HT1080 (cell line): Measurements from ENCODE around the gene PGBD1. TPM values are rescaled to one million over a fixed set of nuclear protein-coding genes. Genes with fewer than 3 reads are reported as not detected.

Experiments
- DNase-seq: peaks from one replicate; pipeline ENCODE4 v3.0.0-alpha.2; 2015; ENCODE audit warnings: low read depth
- polyA plus RNA-seq, 2 experiments: library from polyadenylated mRNA; depleted of rRNA; stranded (reverse); fragments of >200 nt; gene quantifications; 2 replicates each; pipeline ENCODE4 v1.2.3, GENCODE V29; 2015
- total RNA-seq: library from RNA; depleted of rRNA; stranded (reverse); fragments of >200 nt; shearing (Covaris generic); gene quantifications from 2 replicates; pipeline ENCODE4 v1.2.3, GENCODE V29; 2014; rRNA removed

Gene PGBD1, protein sequence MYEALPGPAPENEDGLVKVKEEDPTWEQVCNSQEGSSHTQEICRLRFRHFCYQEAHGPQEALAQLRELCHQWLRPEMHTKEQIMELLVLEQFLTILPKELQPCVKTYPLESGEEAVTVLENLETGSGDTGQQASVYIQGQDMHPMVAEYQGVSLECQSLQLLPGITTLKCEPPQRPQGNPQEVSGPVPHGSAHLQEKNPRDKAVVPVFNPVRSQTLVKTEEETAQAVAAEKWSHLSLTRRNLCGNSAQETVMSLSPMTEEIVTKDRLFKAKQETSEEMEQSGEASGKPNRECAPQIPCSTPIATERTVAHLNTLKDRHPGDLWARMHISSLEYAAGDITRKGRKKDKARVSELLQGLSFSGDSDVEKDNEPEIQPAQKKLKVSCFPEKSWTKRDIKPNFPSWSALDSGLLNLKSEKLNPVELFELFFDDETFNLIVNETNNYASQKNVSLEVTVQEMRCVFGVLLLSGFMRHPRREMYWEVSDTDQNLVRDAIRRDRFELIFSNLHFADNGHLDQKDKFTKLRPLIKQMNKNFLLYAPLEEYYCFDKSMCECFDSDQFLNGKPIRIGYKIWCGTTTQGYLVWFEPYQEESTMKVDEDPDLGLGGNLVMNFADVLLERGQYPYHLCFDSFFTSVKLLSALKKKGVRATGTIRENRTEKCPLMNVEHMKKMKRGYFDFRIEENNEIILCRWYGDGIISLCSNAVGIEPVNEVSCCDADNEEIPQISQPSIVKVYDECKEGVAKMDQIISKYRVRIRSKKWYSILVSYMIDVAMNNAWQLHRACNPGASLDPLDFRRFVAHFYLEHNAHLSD
- 6.1 and 6.2 TPM in 2 replicates for total RNA-seq
- 2.5 and 3.3 TPM in 2 replicates for polyA plus RNA-seq (2015; cell fraction: cytosol; rRNA removed)
- 3.8 and 4.5 TPM in 2 replicates for polyA plus RNA-seq (2015; cell fraction: nucleus; rRNA removed)

DNA sequence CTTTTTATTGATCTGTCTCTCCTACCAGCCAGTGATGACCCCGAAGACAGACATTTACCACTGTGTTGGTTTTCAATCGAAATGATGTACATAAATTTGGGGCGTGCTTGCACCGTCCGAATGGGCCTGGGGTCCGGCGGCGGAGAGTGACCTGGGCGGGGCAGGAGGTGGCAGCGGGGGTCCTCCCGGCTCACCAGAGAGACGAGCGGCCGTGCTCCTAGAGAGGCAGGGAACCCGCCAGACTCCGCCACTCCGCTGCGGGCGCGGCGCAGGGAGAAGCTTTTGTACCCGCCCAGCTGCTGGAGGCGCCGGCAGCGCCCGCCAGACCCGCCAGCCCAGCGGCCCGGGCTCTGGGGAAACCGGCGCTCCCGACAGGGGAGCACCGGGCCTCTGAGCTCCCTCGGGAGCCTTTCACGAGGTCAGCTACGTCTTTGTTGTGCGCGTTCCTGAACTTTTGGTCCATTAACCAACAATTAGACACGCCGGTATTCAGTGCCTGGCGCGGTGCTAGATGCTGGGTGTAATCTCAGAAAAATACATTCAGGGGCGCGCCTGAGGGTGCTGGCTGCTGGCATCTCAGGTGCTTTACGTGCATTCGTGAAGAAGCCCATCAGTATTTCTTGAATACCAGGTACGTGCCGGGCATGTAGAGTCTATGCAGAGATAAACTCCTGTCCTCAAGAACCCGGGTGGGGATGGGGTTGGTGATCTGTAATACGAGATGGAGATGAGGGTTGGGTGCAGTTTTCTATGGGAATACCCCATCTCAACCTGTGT, at the start of gene PGBD1:
TSS of gene PGBD1 (plus strand) at position 285 of the 777 bp plus-strand sequence. CDS start 2,242 bp downstream, outside the sequence.
- peak; percentile 74 for DNase-seq

DNA sequence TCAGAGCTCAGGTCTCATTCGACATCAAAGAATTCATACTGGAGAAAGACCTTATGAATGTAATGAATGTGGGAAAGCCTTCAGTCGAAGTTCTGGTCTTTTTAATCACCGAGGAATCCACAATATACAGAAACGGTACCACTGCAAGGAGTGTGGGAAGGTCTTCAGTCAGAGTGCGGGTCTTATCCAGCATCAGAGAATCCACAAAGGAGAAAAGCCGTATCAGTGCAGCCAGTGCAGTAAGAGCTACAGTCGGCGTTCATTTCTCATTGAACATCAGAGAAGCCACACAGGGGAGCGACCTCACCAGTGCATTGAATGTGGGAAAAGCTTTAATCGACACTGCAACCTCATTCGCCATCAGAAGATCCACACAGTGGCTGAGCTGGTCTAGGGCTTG, 48.6 kb upstream of the PGBD1 start:
- no peak for DNase-seq

GRCh38 chr6:28235912-28236452, 45.4 kb upstream of the PGBD1 start:
- no peak for DNase-seq

GRCh38 chr6:28239636-28240035, 41.7 kb upstream of the PGBD1 start:
- no peak for DNase-seq

- no peak for DNase-seq
Measured at GRCh38 chr6:28240471-28240870, 40.9 kb upstream of the PGBD1 start.

DNA sequence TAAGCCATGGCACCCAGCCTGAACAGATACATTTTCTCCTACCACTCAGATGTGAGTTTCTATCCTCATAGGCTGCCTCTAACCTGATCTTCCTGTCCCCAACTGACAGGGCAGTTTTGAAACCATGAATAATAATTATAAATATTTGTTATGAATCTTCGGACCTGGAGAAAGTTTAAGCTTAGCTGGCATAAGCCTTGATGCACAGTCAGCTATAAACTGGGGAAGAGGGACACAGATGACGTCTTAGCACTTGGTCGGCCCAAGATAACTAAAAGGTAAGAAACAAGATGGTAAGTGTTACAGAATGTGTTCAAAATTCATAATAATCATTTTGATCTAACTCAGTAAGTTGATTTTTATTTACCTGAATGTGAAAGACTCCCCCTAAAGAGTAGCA, 37.4 kb upstream of the PGBD1 start:
- DNase-seq: no peak

- DNase-seq: no peak
Measured at GRCh38 chr6:28245206-28245941, 36.0 kb upstream of the PGBD1 start.

GRCh38 chr6:28248916-28249315, 32.5 kb upstream of the PGBD1 start:
- DNase-seq: no peak

- DNase-seq: no peak
Measured at GRCh38 chr6:28250747-28251146, 30.6 kb upstream of the PGBD1 start.

DNA sequence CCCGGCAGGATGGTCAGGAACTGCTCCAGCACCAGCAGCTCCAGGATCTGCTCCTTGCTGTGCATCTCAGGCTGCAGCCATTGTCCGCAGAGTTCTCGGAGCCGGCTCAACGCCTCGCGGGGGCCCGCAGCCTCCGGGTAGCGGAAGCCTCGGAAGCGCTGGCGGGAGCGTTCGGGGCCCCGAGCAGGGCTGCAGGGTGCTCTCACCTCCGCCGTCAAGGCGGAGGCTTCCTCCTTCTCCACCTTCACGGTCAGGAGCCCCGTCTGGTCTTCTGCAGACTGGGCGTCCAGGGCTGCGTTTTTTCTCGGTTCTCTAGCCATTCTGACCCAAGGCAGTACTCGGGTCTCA, 29.7 kb upstream of the PGBD1 start:
- no peak for DNase-seq

DNA sequence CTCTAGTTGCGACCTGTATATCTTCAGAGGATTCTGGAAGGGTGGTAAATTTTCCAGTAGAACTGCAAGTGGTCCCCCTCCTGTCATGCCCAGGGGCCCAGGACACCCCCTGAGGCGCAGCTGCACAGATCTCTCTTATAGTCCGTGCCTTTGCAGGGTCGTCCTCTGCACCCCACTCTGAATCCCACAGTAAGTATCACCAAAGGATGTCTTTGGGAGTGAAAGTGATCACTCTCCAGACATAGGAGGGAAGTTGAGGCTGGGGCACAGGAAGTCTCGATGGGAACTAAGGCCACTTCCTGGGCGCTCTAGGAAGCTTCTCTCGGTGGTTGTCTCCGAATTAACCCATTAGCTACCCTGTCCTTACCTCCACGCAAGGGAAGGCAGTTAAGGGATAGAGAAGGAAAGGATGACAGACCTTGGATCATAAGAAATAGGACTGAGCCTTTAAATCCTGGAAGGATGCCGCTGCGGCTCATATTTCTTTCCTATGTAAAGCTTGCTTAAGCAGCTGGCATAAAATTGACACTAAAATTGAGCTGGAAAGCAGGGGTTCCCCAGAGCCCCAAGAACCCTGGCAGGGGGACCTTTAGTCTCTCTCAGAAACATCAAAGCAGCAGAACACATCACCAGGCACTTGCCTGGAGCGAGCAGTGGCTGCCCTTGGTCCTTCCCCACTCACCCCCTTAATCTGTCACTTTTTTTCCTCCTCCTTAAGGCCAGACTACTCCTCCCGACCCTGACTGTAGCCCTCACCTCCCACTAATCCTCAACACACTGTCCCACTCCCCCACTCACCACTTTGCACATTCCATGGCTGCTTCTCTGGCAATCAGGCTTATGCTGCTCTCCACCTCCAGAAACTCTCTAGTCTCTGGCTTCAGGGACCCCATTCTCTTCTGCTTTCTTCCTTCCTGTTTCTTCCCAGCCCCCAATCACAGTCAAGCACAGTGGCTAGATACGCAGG, 29.1 kb upstream of the PGBD1 start, which contains the start of gene ZKSCAN4:
TSS of gene ZKSCAN4 (minus strand) at position 261 of the 967 bp plus-strand sequence. CDS start 289 bp downstream, outside the sequence.
- peak; percentile 80 for DNase-seq

GRCh38 chr6:28254121-28254519, 27.3 kb upstream of the PGBD1 start:
- DNase-seq: no peak

GRCh38 chr6:28257042-28257441, 24.3 kb upstream of the PGBD1 start:
- DNase-seq: no peak

- no peak for DNase-seq
Measured at GRCh38 chr6:28258877-28259777, 22.2 kb upstream of the PGBD1 start, which contains the start of gene NKAPL. Gene NKAPL (plus strand): TSS chr6:28259297. CDS start chr6:28259372, 75 bp downstream.

DNA sequence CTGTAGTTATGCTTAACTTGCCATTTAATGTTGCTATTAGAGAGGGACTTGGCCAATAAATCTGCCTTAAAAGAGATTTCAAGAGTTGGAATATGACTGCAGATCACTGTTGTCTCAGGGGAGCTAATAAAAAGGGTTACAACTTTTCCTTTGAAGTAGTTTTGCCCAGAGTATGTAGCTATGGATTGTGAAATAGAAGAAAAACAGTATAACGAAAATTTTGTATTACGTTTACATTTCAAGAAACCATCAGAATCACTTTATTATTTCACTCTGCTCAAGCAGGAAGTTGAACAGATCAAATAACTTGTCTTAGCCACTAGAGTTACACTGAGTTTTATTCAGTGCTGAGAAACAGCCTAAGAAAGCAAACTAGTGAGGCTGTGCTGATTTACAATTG, 17.4 kb upstream of the PGBD1 start:
- no peak for DNase-seq

- DNase-seq: no peak
Measured at GRCh38 chr6:28264834-28265401, 16.5 kb upstream of the PGBD1 start.

DNA sequence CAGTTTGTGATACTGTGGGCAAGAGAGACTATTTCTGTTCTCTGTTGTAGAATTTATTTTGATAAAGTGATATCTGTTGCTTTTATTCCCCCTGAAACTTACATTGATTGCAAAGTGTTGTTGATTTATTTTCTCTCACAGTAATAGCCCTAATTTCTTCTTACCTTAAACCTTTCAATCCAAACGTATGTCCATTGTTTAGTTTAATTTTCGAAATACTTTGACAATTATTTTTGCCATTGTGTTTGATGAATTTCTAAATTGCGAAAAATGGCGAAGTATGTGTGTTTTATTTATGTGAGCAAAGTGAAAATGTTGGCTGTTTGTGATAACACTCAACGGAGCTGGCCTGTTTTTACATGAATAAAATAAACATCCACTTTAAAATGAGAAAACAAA, 14.8 kb upstream of the PGBD1 start:
- DNase-seq: no peak
